H9 (cell line): ENCODE data around the gene KRTAP12-1. TPM values are rescaled to one million over a fixed set of nuclear protein-coding genes. Genes with fewer than 3 reads are reported as not detected.

Source experiments
- DNase-seq: peaks from one replicate; pipeline ENCODE4 v3.0.0-alpha.2; 2017
- H2AFZ ChIP-seq: one replicate; pipeline ENCODE4 v1.6.1; 2013; ENCODE audit warnings: mild to moderate bottlenecking, low read length, control low read depth, moderate library complexity
- H2AK5ac ChIP-seq: 2 replicates; pipeline ENCODE4 v1.6.1; 2013; ENCODE audit warnings: low read length, control low read depth, mixed read lengths; ENCODE audit not compliant: insufficient read length
- H2BK120ac ChIP-seq: one replicate; pipeline ENCODE4 v1.6.1; 2013; ENCODE audit warnings: low read depth, mild to moderate bottlenecking, low read length, control low read depth, inconsistent platforms; ENCODE audit not compliant: poor library complexity, severe bottlenecking
- H2BK12ac ChIP-seq: 2 replicates; pipeline ENCODE4 v1.6.1; 2013; ENCODE audit warnings: low read length, control low read depth, mixed read lengths, low read depth; ENCODE audit not compliant: insufficient read length
- H2BK15ac ChIP-seq: 2 replicates; pipeline ENCODE4 v1.6.1; 2013; ENCODE audit warnings: low read depth, low read length, control low read depth
- H2BK20ac ChIP-seq: one replicate; pipeline ENCODE4 v1.6.1; 2013; ENCODE audit warnings: low read depth, mild to moderate bottlenecking, low read length, control low read depth, inconsistent platforms; ENCODE audit not compliant: poor library complexity, severe bottlenecking
- H2BK5ac ChIP-seq: 2 replicates; pipeline ENCODE4 v1.6.1; 2013; ENCODE audit warnings: low read length, control low read depth, mixed read lengths; ENCODE audit not compliant: insufficient read length
- H3K14ac ChIP-seq: 2 replicates; pipeline ENCODE4 v1.6.1; 2013; ENCODE audit warnings: low read length, control low read depth; ENCODE audit not compliant: insufficient read depth
- H3K18ac ChIP-seq: 2 replicates; pipeline ENCODE4 v1.6.1; 2013; ENCODE audit warnings: low read depth, mild to moderate bottlenecking, mixed read lengths, low read length, control low read depth; ENCODE audit not compliant: insufficient read length
- H3K23ac ChIP-seq: 2 replicates; pipeline ENCODE4 v1.6.1; 2013; ENCODE audit warnings: low read length, control low read depth, mixed read lengths, low read depth; ENCODE audit not compliant: insufficient read length
- H3K23me2 ChIP-seq: 2 replicates; pipeline ENCODE4 v1.6.1; 2013; ENCODE audit warnings: low read depth, mild to moderate bottlenecking, mixed read lengths, low read length, control low read depth; ENCODE audit not compliant: insufficient read length, poor library complexity, severe bottlenecking
- H3K27ac ChIP-seq: 2 replicates; pipeline ENCODE4 v1.5.1; 2013; ENCODE audit warnings: low read length, control low read depth, mixed read lengths, low read depth; ENCODE audit not compliant: insufficient read length
- H3K27me3 ChIP-seq: 2 replicates; pipeline ENCODE4 v1.6.1; 2013; ENCODE audit warnings: low read length, control low read depth, inconsistent platforms; ENCODE audit not compliant: insufficient read depth
- H3K4ac ChIP-seq: 2 replicates; pipeline ENCODE4 v1.6.1; 2013; ENCODE audit warnings: low read depth, mild to moderate bottlenecking, control low read depth, inconsistent platforms, low read length, moderate library complexity
- H3K4me1 ChIP-seq: 2 replicates; pipeline ENCODE4 v1.6.1; 2013; ENCODE audit warnings: low read length, control low read depth, inconsistent platforms; ENCODE audit not compliant: insufficient read depth
- H3K4me2 ChIP-seq: 2 replicates; pipeline ENCODE4 v1.6.1; 2013; ENCODE audit warnings: low read length, control low read depth, mixed read lengths; ENCODE audit not compliant: insufficient read length, insufficient read depth
- H3K56ac ChIP-seq: 2 replicates; pipeline ENCODE4 v1.6.1; 2013; ENCODE audit warnings: low read depth, mild to moderate bottlenecking, mixed read lengths, low read length, control low read depth; ENCODE audit not compliant: insufficient read length
- H3K79me1 ChIP-seq: 2 replicates; pipeline ENCODE4 v1.6.1; 2013; ENCODE audit warnings: low read depth, mild to moderate bottlenecking, moderate library complexity, low read length, control low read depth, inconsistent platforms; ENCODE audit not compliant: insufficient read depth, poor library complexity, severe bottlenecking
- H3K79me2 ChIP-seq: 2 replicates; pipeline ENCODE4 v1.6.1; 2013; ENCODE audit warnings: low read length, control low read depth, inconsistent platforms; ENCODE audit not compliant: insufficient read depth
- H3K9ac ChIP-seq: 2 replicates; pipeline ENCODE4 v1.6.1; 2013; ENCODE audit warnings: low read length, control low read depth, mixed read lengths; ENCODE audit not compliant: insufficient read length; ENCODE audit errors: extremely low read depth
- H3K9me3 ChIP-seq: one replicate; pipeline ENCODE4 v1.6.1; 2013; ENCODE audit warnings: low read depth, low read length, inconsistent platforms; ENCODE audit not compliant: control insufficient read depth
- H3T11ph ChIP-seq: one replicate; pipeline ENCODE4 v1.6.1; 2013; ENCODE audit warnings: mild to moderate bottlenecking, low read length, control low read depth, inconsistent platforms
- H4K20me1 ChIP-seq: one replicate; pipeline ENCODE4 v1.6.1; 2013; ENCODE audit not compliant: control insufficient read depth, insufficient read length, insufficient read depth
- H4K5ac ChIP-seq: 2 replicates; pipeline ENCODE4 v1.6.1; 2013; ENCODE audit warnings: low read depth, mild to moderate bottlenecking, mixed read lengths, low read length, control low read depth; ENCODE audit not compliant: insufficient read length
- H4K8ac ChIP-seq: replicated peaks from 2 replicates; pipeline ENCODE4 v1.6.1; 2013; ENCODE audit warnings: low read length, control low read depth, mixed read lengths, low read depth; ENCODE audit not compliant: insufficient read length
- H4K91ac ChIP-seq: 2 replicates; pipeline ENCODE4 v1.6.1; 2013; ENCODE audit warnings: low read depth, mild to moderate bottlenecking, moderate library complexity, mixed read lengths, low read length, control low read depth; ENCODE audit not compliant: insufficient read length
- H3K27ac Mint-ChIP-seq, 3 experiments: 2 replicates in 2 of 3; 3 replicates in 1 of 3; pipeline ENCODE4 v1.8.0; 2020 to 2021; ENCODE audit warnings: mixed read lengths in 3 of 3, mild to moderate bottlenecking in 1 of 3, moderate library complexity in 1 of 3
- H3K27me3 Mint-ChIP-seq: 2 replicates; pipeline ENCODE4 v1.8.0; 2021; ENCODE audit warnings: low read depth, mild to moderate bottlenecking, moderate library complexity, mixed read lengths
- H3K36me3 Mint-ChIP-seq, 3 experiments: 2 replicates in 2 of 3; 3 replicates in 1 of 3; pipeline ENCODE4 v1.8.0; 2020 to 2021; ENCODE audit warnings: low read depth in 3 of 3, mixed read lengths in 3 of 3; ENCODE audit not compliant: insufficient read depth in 1 of 3
- H3K4me1 Mint-ChIP-seq, 2 experiments: 2 replicates each; pipeline ENCODE4 v1.8.0; 2020; ENCODE audit warnings: mixed read lengths in 2 of 2
- H3K4me3 Mint-ChIP-seq, 2 experiments: 2 replicates in 1 of 2; 3 replicates in 1 of 2; pipeline ENCODE4 v1.8.0; 2020 to 2021; ENCODE audit warnings: mild to moderate bottlenecking in 2 of 2, mixed read lengths in 2 of 2, moderate library complexity in 1 of 2
- H3K9me3 Mint-ChIP-seq, 2 experiments: 2 replicates in 1 of 2; 3 replicates in 1 of 2; pipeline ENCODE4 v1.8.0; 2020; ENCODE audit warnings: mild to moderate bottlenecking in 2 of 2, mixed read lengths in 2 of 2, moderate library complexity in 1 of 2
- WGBS: extraction: QIAGEN DNeasy Blood & Tissue Kit; methylation state at CpG from one replicate; pipeline ENCODE4 v1.1.7; 2013; ENCODE audit warnings: missing lambda C conversion rate, low lambda C conversion rate, mixed read lengths; ENCODE audit not compliant: insufficient read length; ENCODE audit errors: extremely low coverage; 5-methylcytosine and 5-hydroxymethylcytosine counted together
- total RNA-seq: library from RNA; stranded (reverse); gene quantifications from 2 replicates; pipeline ENCODE4 v1.2.1, GENCODE V29; 2021
- TF ChIP-seq, protein P1 (sequence below): fragments of 200-600 bp; sonication (generic); conservative IDR thresholded peaks from 3 replicates; pipeline ENCODE4 v1.8.0; 2021; ENCODE audit warnings: antibody characterized with exemption, mild to moderate bottlenecking

The KRTAP12-1 gene
- total RNA-seq, 1 experiment from 2014 or later, result not detected

DNA sequence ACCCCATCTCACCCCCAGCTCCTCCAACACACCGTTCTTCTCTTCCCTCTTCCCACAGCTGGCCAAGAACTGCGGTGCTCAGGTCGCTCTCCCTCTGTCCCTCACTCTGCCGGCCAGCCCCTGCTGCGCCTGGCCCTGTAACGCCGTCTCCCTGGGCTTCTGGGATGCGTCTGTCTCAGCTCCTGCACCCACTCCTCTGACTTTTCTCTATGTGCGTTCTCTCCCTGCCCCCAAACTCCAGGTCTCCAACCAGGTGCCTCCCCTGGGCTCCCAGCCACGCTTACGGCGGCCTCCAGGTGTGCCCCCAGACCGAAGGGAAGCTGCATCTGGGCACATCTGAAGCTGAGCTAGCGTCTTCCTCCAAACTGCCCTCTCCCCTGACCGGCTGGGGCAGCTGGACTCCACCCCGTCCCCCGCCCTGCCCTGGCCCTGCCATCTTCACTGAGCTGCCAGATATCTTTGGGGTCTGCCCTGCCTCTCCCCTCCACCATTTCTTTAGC is 17.6 kb upstream of the KRTAP12-1 start:
- H4K5ac ChIP-seq, result no peak overlapping the region
- no peak for DNase-seq
- H3K9ac ChIP-seq, result no peak overlapping the region
- H4K20me1 ChIP-seq, result no peaks in the 10 kb centered on the region
- Mint-ChIP-seq H3K4me3 (no peak overlapping the region), H3K9me3 (no peaks in the 10 kb centered on the region; a peak in 1 of 5 replicates), H3K4me1 (peaks cover 79 to 85% of the 10 kb centered on the region in 2 experiments), H3K36me3 (no peaks in the 10 kb centered on the region; a peak in 1 of 7 replicates), H3K27me3 (peaks cover 15% of the 10 kb centered on the region), H3K27ac (peak overlapping the region in 2 of 3 experiments; percentile 46 to 50; a peak in 3 of 7 replicates)
- no peak overlapping the region for H3K4ac ChIP-seq
- no CpG with 5 or more reads among the region's 17 CpGs for WGBS
- H3K14ac ChIP-seq, result 0 out of 2 replicates have a peak overlapping the region, but pooled peaks have one; percentile 29
- no peak overlapping the region for H2BK120ac ChIP-seq
- no peak overlapping the region for H3T11ph ChIP-seq
- H4K8ac ChIP-seq, result no peak overlapping the region
- no peak overlapping the region for H2BK5ac ChIP-seq
- H3K9me3 ChIP-seq, result no peaks in the 10 kb centered on the region
- H3K4me1 ChIP-seq, result peaks cover 13% of the 10 kb centered on the region; the same call in 1 of the 2 replicates
- H3K79me1 ChIP-seq, result no peaks in the 10 kb centered on the region
- no peak overlapping the region for H3K27ac ChIP-seq
- no peak overlapping the region for H2AK5ac ChIP-seq
- no peaks in the 10 kb centered on the region for H3K79me2 ChIP-seq
- no peak overlapping the region for H3K56ac ChIP-seq
- TF ChIP-seq, protein P1, sequence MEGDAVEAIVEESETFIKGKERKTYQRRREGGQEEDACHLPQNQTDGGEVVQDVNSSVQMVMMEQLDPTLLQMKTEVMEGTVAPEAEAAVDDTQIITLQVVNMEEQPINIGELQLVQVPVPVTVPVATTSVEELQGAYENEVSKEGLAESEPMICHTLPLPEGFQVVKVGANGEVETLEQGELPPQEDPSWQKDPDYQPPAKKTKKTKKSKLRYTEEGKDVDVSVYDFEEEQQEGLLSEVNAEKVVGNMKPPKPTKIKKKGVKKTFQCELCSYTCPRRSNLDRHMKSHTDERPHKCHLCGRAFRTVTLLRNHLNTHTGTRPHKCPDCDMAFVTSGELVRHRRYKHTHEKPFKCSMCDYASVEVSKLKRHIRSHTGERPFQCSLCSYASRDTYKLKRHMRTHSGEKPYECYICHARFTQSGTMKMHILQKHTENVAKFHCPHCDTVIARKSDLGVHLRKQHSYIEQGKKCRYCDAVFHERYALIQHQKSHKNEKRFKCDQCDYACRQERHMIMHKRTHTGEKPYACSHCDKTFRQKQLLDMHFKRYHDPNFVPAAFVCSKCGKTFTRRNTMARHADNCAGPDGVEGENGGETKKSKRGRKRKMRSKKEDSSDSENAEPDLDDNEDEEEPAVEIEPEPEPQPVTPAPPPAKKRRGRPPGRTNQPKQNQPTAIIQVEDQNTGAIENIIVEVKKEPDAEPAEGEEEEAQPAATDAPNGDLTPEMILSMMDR, result no peak
- H3K23me2 ChIP-seq, result no peaks in the 10 kb centered on the region
- H3K27me3 ChIP-seq, result no peaks in the 10 kb centered on the region; the same call in 1 of the 2 replicates
- H3K23ac ChIP-seq, result no peak overlapping the region
- H2BK20ac ChIP-seq, result no peak overlapping the region
- no peak overlapping the region for H3K4me2 ChIP-seq
- no peak overlapping the region for H2AFZ ChIP-seq
- H2BK12ac ChIP-seq, result no peak overlapping the region
- H3K18ac ChIP-seq, result peak overlapping the region; percentile 48
- H4K91ac ChIP-seq, result no peak overlapping the region
- H2BK15ac ChIP-seq, result no peak overlapping the region
